HepG2 (cell line): ENCODE measurements around the gene ZRANB2. TPM values are rescaled to one million over a fixed set of nuclear protein-coding genes. Genes with fewer than 3 reads are reported as not detected.

Experiments used
- CBX2 ChIP-seq, 2 experiments: fragments of 200-600 bp in 1 of 2; sonication (generic); formaldehyde crosslinking in 1 of 2; IDR thresholded peaks; 2 replicates each; pipeline versions ENCODE4 v1.7.0 to v1.8.1; 2018 to 2022; ENCODE audit warnings: low read depth in 2 of 2, low read length in 1 of 2, mild to moderate bottlenecking in 1 of 2, missing genetic modification reagents in 1 of 2
- ELF4 ChIP-seq: sonication (generic); formaldehyde crosslinking; IDR thresholded peaks from 2 replicates; pipeline ENCODE4 v1.5.0; 2020; ENCODE audit warnings: missing genetic modification reagents, mild to moderate bottlenecking, moderate library complexity, borderline replicate concordance
- HNRNPK ChIP-seq: fragments of 200-400 bp; formaldehyde crosslinking; IDR thresholded peaks from 2 replicates; pipeline ENCODE4 v1.6.1; 2018; ENCODE audit warnings: low read length, low read depth, moderate library complexity, mild to moderate bottlenecking; ENCODE audit not compliant: poor library complexity, severe bottlenecking
- LCORL ChIP-seq, 2 experiments: fragments of 450-650 bp in 1 of 2; sonication (generic) in 1 of 2; formaldehyde crosslinking in 1 of 2; IDR thresholded peaks; 2 replicates each; pipeline versions ENCODE4 v1.5.0 to v1.6.1; 2017 to 2020; ENCODE audit warnings: antibody characterized with exemption in 1 of 2, missing genetic modification reagents in 1 of 2
- MAZ ChIP-seq, 2 experiments: sonication (generic) in 1 of 2; formaldehyde crosslinking in 1 of 2; IDR thresholded peaks; 2 replicates each; pipeline versions ENCODE4 v1.5.0 to v1.6.1; 2012 to 2020; ENCODE audit warnings: low read depth in 2 of 2, mild to moderate bottlenecking in 2 of 2, borderline replicate concordance in 1 of 2, improper control_type of control experiment in 1 of 2, low read length in 1 of 2, missing genetic modification reagents in 1 of 2, moderate library complexity in 1 of 2
- PHF5A ChIP-seq: IDR thresholded peaks from one replicate; pipeline ENCODE4 v1.6.1; 2018; ENCODE audit warnings: low read depth, missing genetic modification reagents; ENCODE audit not compliant: unreplicated experiment
- ZNF232 ChIP-seq: sonication (generic); formaldehyde crosslinking; IDR thresholded peaks from 2 replicates; pipeline ENCODE4 v1.4.0; 2020; ENCODE audit warnings: missing genetic modification reagents, borderline replicate concordance
- ZNF569 ChIP-seq: sonication (generic); formaldehyde crosslinking; IDR thresholded peaks from 2 replicates; pipeline ENCODE4 v1.5.0; 2020; ENCODE audit warnings: mild to moderate bottlenecking, missing genetic modification reagents, moderate library complexity, borderline replicate concordance
- ZNF670 ChIP-seq: sonication (generic); formaldehyde crosslinking; IDR thresholded peaks from 2 replicates; pipeline ENCODE4 v1.8.0; 2022; ENCODE audit warnings: mild to moderate bottlenecking, missing genetic modification reagents, borderline replicate concordance
- polyA plus RNA-seq, 8 experiments: library from polyadenylated mRNA; depleted of rRNA in 3 of 8; stranded (reverse) in 7 of 8; unstranded in 1 of 8; fragments of >200 nt; fragmentation: Illumina TruSeq in 4 of 8; extraction: Trizol in 4 of 8; gene quantifications; 2 replicates each; pipeline versions ENCODE4 v1.2.1 to v1.2.3, GENCODE V29; 2011 to 2016; ENCODE audit warnings: low read depth in 4 of 8, missing spikeins in 1 of 8, mixed read lengths in 1 of 8; ENCODE audit not compliant: insufficient read depth in 1 of 8
- total RNA-seq, 5 experiments: library from RNA; depleted of rRNA; stranded (reverse); fragments of >200 nt; fragmentation: Illumina TruSeq; extraction: Trizol; gene quantifications; 2 replicates each; pipeline ENCODE4 v1.2.3, GENCODE V29; 2016; ENCODE audit warnings: low read depth in 1 of 5
- TF ChIP-seq, protein P1 (sequence below): sonication (generic); formaldehyde crosslinking; IDR thresholded peaks from 2 replicates; pipeline ENCODE4 v1.4.0; 2020; ENCODE audit warnings: missing genetic modification reagents
- TF ChIP-seq, protein P2 (sequence below): sonication (generic); formaldehyde crosslinking; IDR thresholded peaks from 2 replicates; pipeline ENCODE4 v1.8.0; 2022; ENCODE audit warnings: missing genetic modification reagents, mild to moderate bottlenecking, inconsistent platforms, borderline replicate concordance
- TF ChIP-seq, protein P3 (sequence below): sonication (generic); formaldehyde crosslinking; IDR thresholded peaks from 2 replicates; pipeline ENCODE4 v1.8.0; 2022; ENCODE audit warnings: mild to moderate bottlenecking, missing genetic modification reagents, borderline replicate concordance
- TF ChIP-seq, protein P4 (sequence below): sonication (generic); formaldehyde crosslinking; IDR thresholded peaks from 2 replicates; pipeline ENCODE4 v1.5.1; 2020; ENCODE audit warnings: mild to moderate bottlenecking, missing genetic modification reagents
- TF ChIP-seq, protein P5 (sequence below): IDR thresholded peaks from 2 replicates; pipeline ENCODE4 v1.6.1; 2016

The ZRANB2 gene
- total and polyA plus RNA-seq, 2 of the 13 experiments (the other 11 are each of a cell fraction or from before 2014, with no cell fraction given) = 43.0 to 45.4 TPM

DNA sequence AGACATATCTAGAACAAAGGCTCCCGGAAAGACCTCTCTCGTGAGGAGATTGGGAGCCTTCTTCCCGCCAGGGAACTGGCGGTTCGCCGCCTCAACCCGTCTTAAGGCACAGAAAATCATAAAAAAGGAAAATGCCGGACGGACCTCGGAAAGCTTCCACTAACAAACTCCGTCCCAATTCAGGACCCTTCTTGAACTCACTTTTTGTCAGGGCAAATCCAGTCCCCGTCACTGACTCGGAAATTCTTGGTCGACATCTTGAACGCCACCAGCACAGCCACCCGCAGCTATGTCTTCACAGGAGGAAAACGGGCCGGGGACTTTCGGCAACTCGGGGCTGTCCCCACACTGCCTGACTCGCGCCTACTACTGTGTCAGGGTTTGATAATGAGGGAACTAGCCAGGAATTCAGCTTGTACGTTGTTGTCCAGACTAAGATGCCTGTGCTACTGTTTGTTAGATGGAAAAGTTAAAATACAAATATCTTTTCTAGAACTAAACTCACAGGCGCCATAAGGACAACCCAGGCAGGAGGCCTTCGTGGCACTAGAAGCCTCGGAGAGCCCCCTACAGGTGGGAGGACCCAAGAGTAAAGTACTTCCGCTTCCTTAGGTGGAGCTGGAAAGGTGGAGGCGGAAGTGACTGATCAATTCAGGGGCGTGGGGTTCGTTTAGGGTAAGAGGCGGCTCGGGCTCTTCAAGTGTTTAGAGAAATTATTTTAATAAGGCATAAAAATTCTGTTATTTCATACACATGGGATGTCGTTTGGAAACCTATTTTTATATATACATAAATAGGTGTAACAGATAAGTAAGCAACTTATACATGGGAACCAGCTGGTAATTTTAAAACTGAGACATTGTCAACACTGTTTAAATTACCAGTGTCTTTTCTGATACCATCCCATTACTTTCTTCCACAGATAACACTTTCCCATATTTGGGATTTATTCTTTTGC lies at the start of gene ZRANB2 (continued):
- TF ChIP-seq LCORL (IDR thresholded peaks at IDR 0.05) (0 out of 2 replicates have a peak, but pooled peaks have one; percentile 29), LCORL (CRISPR knock-in tag; IDR thresholded peaks at IDR 0.05) (no peak), CBX2 (IDR thresholded peaks at IDR 0.05; ENCODE audit: low read depth, low read length) (no peak), CBX2 (CRISPR knock-in tag; IDR thresholded peaks at IDR 0.05; ENCODE audit: low read depth) (no peak), HNRNPK (no peak), ZNF232 (CRISPR knock-in tag) (peak; percentile 28; the same call in 1 of the 2 replicates), MAZ (IDR thresholded peaks at IDR 0.05; ENCODE audit: borderline replicate concordance, low read depth, low read length) (peak; percentile 30), MAZ (CRISPR knock-in tag; IDR thresholded peaks at IDR 0.05; ENCODE audit: low read depth) (no peak), ZNF670 (peak; percentile 57; the same call in 1 of the 2 replicates), PHF5A (no peak), ELF4 (CRISPR knock-in tag) (peak; percentile 89), ZNF569 (CRISPR knock-in tag) (no peak)
- TF ChIP-seq, protein P1, sequence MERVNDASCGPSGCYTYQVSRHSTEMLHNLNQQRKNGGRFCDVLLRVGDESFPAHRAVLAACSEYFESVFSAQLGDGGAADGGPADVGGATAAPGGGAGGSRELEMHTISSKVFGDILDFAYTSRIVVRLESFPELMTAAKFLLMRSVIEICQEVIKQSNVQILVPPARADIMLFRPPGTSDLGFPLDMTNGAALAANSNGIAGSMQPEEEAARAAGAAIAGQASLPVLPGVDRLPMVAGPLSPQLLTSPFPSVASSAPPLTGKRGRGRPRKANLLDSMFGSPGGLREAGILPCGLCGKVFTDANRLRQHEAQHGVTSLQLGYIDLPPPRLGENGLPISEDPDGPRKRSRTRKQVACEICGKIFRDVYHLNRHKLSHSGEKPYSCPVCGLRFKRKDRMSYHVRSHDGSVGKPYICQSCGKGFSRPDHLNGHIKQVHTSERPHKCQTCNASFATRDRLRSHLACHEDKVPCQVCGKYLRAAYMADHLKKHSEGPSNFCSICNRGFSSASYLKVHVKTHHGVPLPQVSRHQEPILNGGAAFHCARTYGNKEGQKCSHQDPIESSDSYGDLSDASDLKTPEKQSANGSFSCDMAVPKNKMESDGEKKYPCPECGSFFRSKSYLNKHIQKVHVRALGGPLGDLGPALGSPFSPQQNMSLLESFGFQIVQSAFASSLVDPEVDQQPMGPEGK = 0 out of 2 replicates have a peak, but pooled peaks have one; percentile 3
- TF ChIP-seq, protein P2, sequence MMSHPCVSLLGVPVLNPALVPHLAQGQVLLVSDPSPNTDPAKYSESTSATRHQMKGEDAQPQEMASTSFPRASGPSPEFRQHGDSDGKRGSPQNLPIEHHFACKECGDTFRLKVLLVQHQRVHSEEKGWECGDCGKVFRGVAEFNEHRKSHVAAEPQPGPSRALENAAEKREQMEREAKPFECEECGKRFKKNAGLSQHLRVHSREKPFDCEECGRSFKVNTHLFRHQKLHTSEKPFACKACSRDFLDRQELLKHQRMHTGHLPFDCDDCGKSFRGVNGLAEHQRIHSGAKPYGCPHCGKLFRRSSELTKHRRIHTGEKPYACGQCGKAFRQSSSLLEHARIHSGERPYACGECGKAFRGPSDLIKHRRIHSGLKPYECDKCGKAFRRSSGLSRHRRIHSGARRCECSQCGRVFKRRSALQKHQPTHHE (CRISPR knock-in tag) = 0 out of 2 replicates have a peak, but pooled peaks have one; percentile 15
- TF ChIP-seq, protein P3, sequence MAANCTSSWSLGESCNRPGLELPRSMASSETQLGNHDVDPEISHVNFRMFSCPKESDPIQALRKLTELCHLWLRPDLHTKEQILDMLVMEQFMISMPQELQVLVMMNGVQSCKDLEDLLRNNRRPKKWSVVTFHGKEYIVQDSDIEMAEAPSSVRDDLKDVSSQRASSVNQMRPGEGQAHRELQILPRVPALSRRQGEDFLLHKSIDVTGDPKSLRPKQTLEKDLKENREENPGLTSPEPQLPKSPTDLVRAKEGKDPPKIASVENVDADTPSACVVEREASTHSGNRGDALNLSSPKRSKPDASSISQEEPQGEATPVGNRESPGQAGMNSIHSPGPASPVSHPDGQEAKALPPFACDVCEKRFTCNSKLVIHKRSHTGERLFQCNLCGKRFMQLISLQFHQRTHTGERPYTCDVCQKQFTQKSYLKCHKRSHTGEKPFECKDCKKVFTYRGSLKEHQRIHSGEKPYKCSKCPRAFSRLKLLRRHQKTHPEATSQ (CRISPR knock-in tag) = peak; percentile 24; the same call in 1 of the 2 replicates
- TF ChIP-seq, protein P4, sequence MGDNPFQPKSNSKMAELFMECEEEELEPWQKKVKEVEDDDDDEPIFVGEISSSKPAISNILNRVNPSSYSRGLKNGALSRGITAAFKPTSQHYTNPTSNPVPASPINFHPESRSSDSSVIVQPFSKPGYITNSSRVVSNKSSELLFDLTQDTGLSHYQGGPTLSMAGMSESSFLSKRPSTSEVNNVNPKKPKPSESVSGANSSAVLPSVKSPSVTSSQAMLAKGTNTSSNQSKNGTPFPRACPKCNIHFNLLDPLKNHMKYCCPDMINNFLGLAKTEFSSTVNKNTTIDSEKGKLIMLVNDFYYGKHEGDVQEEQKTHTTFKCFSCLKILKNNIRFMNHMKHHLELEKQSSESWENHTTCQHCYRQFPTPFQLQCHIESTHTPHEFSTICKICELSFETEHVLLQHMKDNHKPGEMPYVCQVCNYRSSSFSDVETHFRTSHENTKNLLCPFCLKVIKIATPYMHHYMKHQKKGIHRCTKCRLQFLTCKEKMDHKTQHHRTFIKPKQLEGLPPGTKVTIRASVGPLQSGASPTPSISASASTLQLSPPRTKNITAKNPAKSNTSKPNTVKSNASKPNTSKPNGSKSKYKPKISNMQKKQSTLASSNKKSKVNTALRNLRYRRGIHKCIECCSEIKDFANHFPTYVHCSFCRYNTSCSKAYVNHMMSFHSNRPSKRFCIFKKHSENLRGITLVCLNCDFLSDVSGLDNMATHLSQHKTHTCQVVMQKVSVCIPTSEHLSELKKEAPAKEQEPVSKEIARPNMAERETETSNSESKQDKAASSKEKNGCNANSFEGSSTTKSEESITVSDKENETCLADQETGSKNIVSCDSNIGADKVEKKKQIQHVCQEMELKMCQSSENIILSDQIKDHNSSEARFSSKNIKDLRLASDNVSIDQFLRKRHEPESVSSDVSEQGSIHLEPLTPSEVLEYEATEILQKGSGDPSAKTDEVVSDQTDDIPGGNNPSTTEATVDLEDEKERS = no peak
- TF ChIP-seq, protein P5, sequence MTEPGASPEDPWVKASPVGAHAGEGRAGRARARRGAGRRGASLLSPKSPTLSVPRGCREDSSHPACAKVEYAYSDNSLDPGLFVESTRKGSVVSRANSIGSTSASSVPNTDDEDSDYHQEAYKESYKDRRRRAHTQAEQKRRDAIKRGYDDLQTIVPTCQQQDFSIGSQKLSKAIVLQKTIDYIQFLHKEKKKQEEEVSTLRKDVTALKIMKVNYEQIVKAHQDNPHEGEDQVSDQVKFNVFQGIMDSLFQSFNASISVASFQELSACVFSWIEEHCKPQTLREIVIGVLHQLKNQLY (CRISPR knock-in tag) = peak; percentile 14; the same call in 1 of the 2 replicates
